PC-3 (cell line): Measurements from ENCODE around the gene KIAA2012. TPM values are rescaled to one million over a fixed set of nuclear protein-coding genes. Genes with fewer than 3 reads are reported as not detected.

Experiments
- ATAC-seq: fragments of 200-7000 bp; cut with Tn5 transposase; 2 replicates; pipeline ENCODE4 v1.9.1; 2020; ENCODE audit warnings: mild to moderate bottlenecking, moderate library complexity
- BruUV-seq: library from RNA; stranded (reverse); fragments of 400-500 nt; replicated peaks from 2 replicates; lab custom pipeline; 2021; lab: Mats Ljungman, UMichigan
- CTCF ChIA-PET: fragments of 300-600 bp; sonication (Branson Sonifier 250); formaldehyde crosslinking; loops from one replicate; lab custom pipeline; 2022; ENCODE audit warnings: antibody characterized with exemption; lab: Charles Lee
- POLR2A ChIA-PET: fragments of 300-600 bp; sonication (Branson Sonifier 250); formaldehyde crosslinking; loops from one replicate; lab custom pipeline; 2022; ENCODE audit warnings: antibody characterized with exemption; ENCODE audit not compliant: unreplicated experiment; lab: Charles Lee
- DNase-seq: peaks from one replicate; pipeline ENCODE4 v3.0.0-alpha.2; 2015
- H2AFZ ChIP-seq: fragments of 300-600 bp; sonication (generic); 2 replicates; pipeline ENCODE4 v1.6.0; 2016; ENCODE audit warnings: antibody characterized with exemption, low read length
- H3F3A ChIP-seq: fragments of 300-600 bp; sonication (generic); one replicate; pipeline ENCODE4 v1.6.0; 2017; ENCODE audit warnings: antibody characterized with exemption, low read length, control low read depth, mild to moderate bottlenecking; ENCODE audit not compliant: unreplicated experiment
- H3K27ac ChIP-seq: fragments of 300-600 bp; sonication (generic); 2 replicates; pipeline ENCODE4 v1.5.1; 2016; ENCODE audit warnings: mild to moderate bottlenecking, low read length
- H3K27me3 ChIP-seq: fragments of 300-600 bp; sonication (generic); 2 replicates; pipeline ENCODE4 v1.6.1; 2016; ENCODE audit warnings: low read length, mixed read lengths
- H3K36me3 ChIP-seq: fragments of 300-600 bp; sonication (generic); 2 replicates; pipeline ENCODE4 v1.6.1; 2016; ENCODE audit warnings: low read depth, mixed run types, low read length, mixed read lengths
- H3K4me1 ChIP-seq: fragments of 300-600 bp; sonication (generic); 2 replicates; pipeline ENCODE4 v1.5.1; 2016; ENCODE audit warnings: low read length; ENCODE audit not compliant: insufficient read depth
- H3K4me2 ChIP-seq: fragments of 300-600 bp; sonication (generic); 2 replicates; pipeline ENCODE4 v1.6.0; 2016; ENCODE audit warnings: low read length
- H3K4me3 ChIP-seq: fragments of 300-600 bp; sonication (generic); 2 replicates; pipeline ENCODE4 v1.5.1; 2016; ENCODE audit warnings: mild to moderate bottlenecking, low read length, mixed read lengths
- H3K79me2 ChIP-seq: fragments of 300-600 bp; sonication (generic); 2 replicates; pipeline ENCODE4 v1.6.1; 2017; ENCODE audit warnings: low read length, mixed read lengths
- H3K9ac ChIP-seq: fragments of 300-600 bp; sonication (generic); 2 replicates; pipeline ENCODE4 v1.6.0; 2016; ENCODE audit warnings: mild to moderate bottlenecking, low read length
- H3K9me2 ChIP-seq: fragments of 300-600 bp; sonication (generic); replicated peaks from 2 replicates; pipeline ENCODE4 v1.6.1; 2016; ENCODE audit warnings: mixed run types, low read length, mixed read lengths
- H3K9me3 ChIP-seq: fragments of 300-600 bp; sonication (generic); 2 replicates; pipeline ENCODE4 v1.6.1; 2016; ENCODE audit warnings: low read length, mixed read lengths
- H4K20me1 ChIP-seq: fragments of 300-600 bp; sonication (generic); 2 replicates; pipeline ENCODE4 v1.6.1; 2016; ENCODE audit warnings: low read length, mixed read lengths
- EZH2 ChIP-seq: fragments of 300-600 bp; sonication (generic); IDR thresholded peaks from one replicate; pipeline ENCODE4 v1.6.1; 2017; ENCODE audit warnings: antibody characterized with exemption, mild to moderate bottlenecking, low read length; ENCODE audit not compliant: unreplicated experiment
- EZH2phosphoT487 ChIP-seq: fragments of 300-600 bp; sonication (generic); IDR thresholded peaks from 2 replicates; pipeline ENCODE4 v1.6.1; 2018; ENCODE audit warnings: mild to moderate bottlenecking, antibody characterized with exemption, low read length, borderline replicate concordance
- intact Hi-C: fragments of 100-400 bp; cut with micrococcal nuclease; formaldehyde crosslinking; loops from 2 replicates; pipeline ENCODE4 v1.9.0; 2023
- total RNA-seq: library from RNA; depleted of rRNA; stranded (reverse); fragments of >200 nt; gene quantifications from 2 replicates; pipeline ENCODE4 v1.2.3, GENCODE V29; 2014
- TF ChIP-seq, protein P1 (sequence below): fragments of 300-600 bp; sonication (generic); conservative IDR thresholded peaks from 2 replicates; pipeline ENCODE4 v1.5.1; 2017; ENCODE audit warnings: antibody characterized with exemption, low read depth, mild to moderate bottlenecking, low read length

Gene KIAA2012
- total RNA-seq, 1 experiment from 2014 or later, result not detected

- no peak for DNase-seq
- no peak overlapping the region for H2AFZ ChIP-seq
- H3K27me3 ChIP-seq, result peaks cover 18% of the 10 kb centered on the region; the same call in 1 of the 2 replicates
- ChIA-PET POLR2A (no interaction called here), CTCF (no interaction called here)
- BruUV-seq, result no TSS peak
- no peak overlapping the region for H3K27ac ChIP-seq
- no peak for ATAC-seq
- H3K9ac ChIP-seq, result no peak overlapping the region
- no peaks in the 10 kb centered on the region for H4K20me1 ChIP-seq
- intact Hi-C loops, result loop anchor here (10.0 kb wide), 1 partner anchor 87 kb away; no protein-coding TSS in a partner anchor
- no peak overlapping the region for H3K4me3 ChIP-seq
- no peak overlapping the region for H3K4me2 ChIP-seq
- no peaks in the 10 kb centered on the region for H3F3A ChIP-seq
- TF ChIP-seq, protein P1, sequence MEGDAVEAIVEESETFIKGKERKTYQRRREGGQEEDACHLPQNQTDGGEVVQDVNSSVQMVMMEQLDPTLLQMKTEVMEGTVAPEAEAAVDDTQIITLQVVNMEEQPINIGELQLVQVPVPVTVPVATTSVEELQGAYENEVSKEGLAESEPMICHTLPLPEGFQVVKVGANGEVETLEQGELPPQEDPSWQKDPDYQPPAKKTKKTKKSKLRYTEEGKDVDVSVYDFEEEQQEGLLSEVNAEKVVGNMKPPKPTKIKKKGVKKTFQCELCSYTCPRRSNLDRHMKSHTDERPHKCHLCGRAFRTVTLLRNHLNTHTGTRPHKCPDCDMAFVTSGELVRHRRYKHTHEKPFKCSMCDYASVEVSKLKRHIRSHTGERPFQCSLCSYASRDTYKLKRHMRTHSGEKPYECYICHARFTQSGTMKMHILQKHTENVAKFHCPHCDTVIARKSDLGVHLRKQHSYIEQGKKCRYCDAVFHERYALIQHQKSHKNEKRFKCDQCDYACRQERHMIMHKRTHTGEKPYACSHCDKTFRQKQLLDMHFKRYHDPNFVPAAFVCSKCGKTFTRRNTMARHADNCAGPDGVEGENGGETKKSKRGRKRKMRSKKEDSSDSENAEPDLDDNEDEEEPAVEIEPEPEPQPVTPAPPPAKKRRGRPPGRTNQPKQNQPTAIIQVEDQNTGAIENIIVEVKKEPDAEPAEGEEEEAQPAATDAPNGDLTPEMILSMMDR, result no peak
- TF ChIP-seq EZH2phosphoT487, result no peak
- no peak for TF ChIP-seq EZH2
- no peaks in the 10 kb centered on the region for H3K79me2 ChIP-seq
- no peaks in the 10 kb centered on the region for H3K9me2 ChIP-seq
- H3K4me1 ChIP-seq, result no peaks in the 10 kb centered on the region
- no peaks in the 10 kb centered on the region for H3K9me3 ChIP-seq
- no peaks in the 10 kb centered on the region for H3K36me3 ChIP-seq
These were observed 20.8 kb upstream of the KIAA2012 start for GRCh38 chr2:202052235-202052634.

- no peaks in the 10 kb centered on the region for H3K4me1 ChIP-seq
- intact Hi-C loops, result loop anchor here (5.0 to 10.0 kb wide), 2 partner anchors 90 to 123 kb away; no protein-coding TSS in a partner anchor
- H3K36me3 ChIP-seq, result no peaks in the 10 kb centered on the region
- no peak overlapping the region for H3K4me3 ChIP-seq
- no peak overlapping the region for H2AFZ ChIP-seq
- TF ChIP-seq, protein P1, result no peak
- no peak for TF ChIP-seq EZH2
- TF ChIP-seq EZH2phosphoT487, result no peak
- no peak for ATAC-seq
- DNase-seq, result no peak
- H3K9ac ChIP-seq, result no peak overlapping the region
- H3K27me3 ChIP-seq, result peaks cover 18% of the 10 kb centered on the region; the same call in 1 of the 2 replicates
- no peaks in the 10 kb centered on the region for H3F3A ChIP-seq
- no peaks in the 10 kb centered on the region for H4K20me1 ChIP-seq
- ChIA-PET CTCF (no interaction called here), POLR2A (no interaction called here)
- no peak overlapping the region for H3K27ac ChIP-seq
- H3K9me2 ChIP-seq, result no peaks in the 10 kb centered on the region
- no peaks in the 10 kb centered on the region for H3K79me2 ChIP-seq
- no peak overlapping the region for H3K4me2 ChIP-seq
- BruUV-seq, result no TSS peak
- no peaks in the 10 kb centered on the region for H3K9me3 ChIP-seq
These were observed 18.4 kb upstream of the KIAA2012 start for GRCh38 chr2:202054679-202055078.

- H3K79me2 ChIP-seq, result no peaks in the 10 kb centered on the region
- H3K4me2 ChIP-seq, result no peak overlapping the region
- no peak for TF ChIP-seq EZH2
- TF ChIP-seq, protein P1, result peak; percentile 80
- H3K27ac ChIP-seq, result no peak overlapping the region
- H3K9ac ChIP-seq, result no peak overlapping the region
- H3K9me3 ChIP-seq, result no peaks in the 10 kb centered on the region
- H3K36me3 ChIP-seq, result no peaks in the 10 kb centered on the region
- ChIA-PET CTCF (interaction anchor here (0.6 to 0.7 kb wide), 3 partner anchors 122 to 306 kb away, joined by 3 to 5 read pairs (median 3); no protein-coding TSS in a partner anchor), POLR2A (no interaction called here)
- H3K27me3 ChIP-seq, result peaks cover 18% of the 10 kb centered on the region; the same call in 1 of the 2 replicates
- no peaks in the 10 kb centered on the region for H3K9me2 ChIP-seq
- peak; percentile 77 for ATAC-seq
- BruUV-seq, result no TSS peak
- no peaks in the 10 kb centered on the region for H4K20me1 ChIP-seq
- peak overlapping the region; percentile 33 for H2AFZ ChIP-seq
- H3K4me1 ChIP-seq, result no peaks in the 10 kb centered on the region
- intact Hi-C loops, result loop anchor here (1.0 to 10.0 kb wide), 4 partner anchors 92 to 260 kb away; no protein-coding TSS in a partner anchor
- H3F3A ChIP-seq, result no peaks in the 10 kb centered on the region
- H3K4me3 ChIP-seq, result no peak overlapping the region
- DNase-seq, result peak; percentile 57
These were observed 16.4 kb upstream of the KIAA2012 start for GRCh38 chr2:202056611-202057010.
